NOMO-1 (cell line): Measurements from ENCODE around the gene EN1.

ENCODE experiments used
- DNase-seq, 2 experiments: peaks; one replicate each; lab custom pipeline; 2025; ENCODE audit not compliant: unreplicated experiment in 2 of 2; lab: John Stamatoyannopoulos, UW

The EN1 gene

DNA sequence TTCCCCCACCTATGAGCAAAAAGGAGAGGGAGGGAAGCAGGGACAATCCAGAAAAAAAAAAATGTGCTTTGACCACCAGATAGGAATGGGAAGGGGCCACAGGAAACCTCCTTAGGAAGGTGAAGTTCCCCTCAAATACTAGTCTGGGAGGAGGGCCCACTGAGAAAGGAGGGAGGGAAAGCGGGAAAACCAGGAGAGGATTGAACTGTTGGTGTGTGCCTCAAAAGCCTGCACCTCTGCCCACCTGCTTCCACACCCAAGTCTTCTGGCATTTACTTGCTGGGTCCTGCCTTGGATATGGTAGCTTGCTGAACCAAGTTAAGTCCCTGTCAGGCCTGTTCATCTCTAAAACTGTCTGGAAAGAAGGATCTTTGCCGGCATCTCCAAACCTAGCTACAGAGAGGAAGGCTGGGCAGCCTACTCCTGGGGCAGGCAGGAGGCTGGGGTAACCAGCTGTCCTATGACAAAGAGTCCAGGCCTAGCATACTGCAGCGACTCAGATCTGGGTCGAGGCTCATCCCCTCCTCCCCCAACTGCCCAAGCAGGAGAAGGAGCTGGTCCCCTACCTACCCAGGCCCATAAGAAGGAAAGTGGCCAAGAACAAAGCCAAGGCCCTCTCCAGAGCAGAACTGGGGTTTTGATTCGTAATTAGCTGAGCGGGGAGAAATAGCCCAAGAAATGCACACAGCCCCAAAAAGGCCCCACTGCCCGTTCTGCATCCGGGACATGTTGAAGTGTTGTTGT, 3.0 kb downstream of the EN1 start:
- no peak for DNase-seq

DNA sequence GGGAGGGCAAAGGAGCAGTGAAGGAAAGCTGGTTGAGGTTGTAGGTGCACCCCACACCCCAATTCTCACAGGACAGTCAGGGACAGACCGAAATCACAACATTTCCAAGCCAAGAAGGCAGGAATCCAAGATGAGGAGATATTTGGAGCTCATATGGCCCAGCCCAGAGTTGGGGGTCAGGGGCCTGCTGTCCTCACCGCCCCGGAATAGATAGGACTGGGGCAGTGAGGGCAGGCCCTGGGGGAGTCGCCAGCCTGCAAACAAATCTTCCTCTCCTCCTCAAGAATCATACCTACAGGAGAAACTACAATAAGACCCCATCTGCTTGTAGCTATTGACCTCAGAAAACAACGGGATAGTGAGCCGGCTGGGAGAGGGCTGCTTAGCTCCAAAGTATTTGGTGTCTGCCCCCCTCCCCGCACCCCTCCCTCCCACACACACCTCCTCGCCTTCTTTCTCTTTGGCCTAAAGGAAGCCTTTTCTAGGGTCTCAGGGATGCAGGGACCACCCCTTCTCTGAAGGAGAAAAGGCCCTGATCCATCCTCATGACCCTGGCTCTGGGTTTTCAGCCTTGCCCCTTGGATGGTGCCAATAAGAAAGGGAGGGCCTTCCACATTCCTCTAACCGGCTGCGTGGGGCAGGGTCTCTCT, 3.8 kb downstream of the EN1 start:
- DNase-seq, result no peak

DNA sequence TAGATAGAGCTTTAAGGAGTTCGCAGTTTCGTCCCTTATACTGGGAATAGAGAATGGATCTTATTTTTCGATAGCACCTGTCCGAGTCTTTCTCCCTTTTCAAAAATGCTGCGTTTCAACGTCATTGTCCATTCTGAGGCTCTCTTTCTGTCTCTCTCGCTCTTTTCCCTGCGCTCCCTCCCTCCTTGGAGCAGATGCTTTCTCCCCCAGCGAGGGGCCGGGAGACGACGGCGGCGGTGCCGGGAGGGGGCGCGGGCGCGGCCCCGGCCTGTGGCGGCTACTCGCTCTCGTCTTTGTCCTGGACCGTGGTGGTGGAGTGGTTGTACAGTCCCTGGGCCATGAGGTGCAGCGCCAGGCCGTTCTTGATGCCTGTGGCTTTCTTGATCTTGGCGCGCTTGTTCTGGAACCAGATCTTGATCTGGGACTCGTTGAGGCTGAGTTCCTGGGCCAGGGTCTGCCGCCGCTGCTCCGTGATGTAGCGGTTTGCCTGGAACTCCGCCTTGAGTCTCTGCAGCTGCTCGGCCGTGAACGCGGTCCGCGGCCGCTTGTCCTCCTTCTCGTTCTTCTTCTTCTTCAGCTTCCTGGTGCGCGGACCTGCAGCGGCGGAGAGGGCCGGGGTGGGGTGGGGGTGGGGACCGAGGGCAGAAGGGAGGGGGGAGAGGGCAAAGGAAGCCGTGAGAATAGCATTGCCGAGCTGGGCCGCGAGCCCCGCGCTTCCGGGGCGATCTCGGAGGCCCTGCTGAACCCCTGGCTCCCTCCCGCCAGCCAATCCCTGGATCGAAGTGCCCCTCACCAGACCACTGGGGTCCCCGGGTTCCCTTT, 4.6 kb downstream of the EN1 start:
- no peak for DNase-seq

DNA sequence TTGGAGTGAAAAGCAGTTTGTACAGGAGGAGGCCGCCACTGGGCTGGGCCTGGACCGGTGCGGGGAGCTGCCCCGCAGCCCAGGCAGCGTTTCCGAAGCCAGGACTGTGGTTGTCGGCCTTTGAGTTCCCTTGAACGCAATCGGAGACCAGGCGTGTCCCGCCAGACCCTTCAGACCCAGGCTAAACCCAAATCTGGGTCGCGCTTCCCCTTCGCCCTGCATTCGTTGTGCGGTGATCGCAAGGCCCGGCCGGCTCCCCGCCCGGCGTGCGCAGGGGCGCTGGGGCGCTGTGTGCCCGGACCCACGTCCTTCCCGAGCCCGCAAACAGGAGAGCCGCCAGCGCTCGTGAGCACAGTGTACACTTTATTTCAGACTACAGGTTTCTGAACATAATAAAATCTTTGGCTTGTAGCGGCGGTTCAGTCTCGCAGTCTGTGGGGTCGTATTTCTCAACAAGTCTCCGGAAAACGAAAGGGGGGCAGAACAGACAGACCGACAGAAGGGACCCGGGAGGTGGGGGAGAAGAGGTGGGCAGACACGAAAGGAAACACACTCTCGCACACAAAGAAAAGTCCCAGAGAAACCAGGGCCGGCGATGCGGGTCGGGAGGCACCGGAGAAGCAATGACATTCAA, 5.5 kb downstream of the EN1 start:
- DNase-seq, result no peak

DNA sequence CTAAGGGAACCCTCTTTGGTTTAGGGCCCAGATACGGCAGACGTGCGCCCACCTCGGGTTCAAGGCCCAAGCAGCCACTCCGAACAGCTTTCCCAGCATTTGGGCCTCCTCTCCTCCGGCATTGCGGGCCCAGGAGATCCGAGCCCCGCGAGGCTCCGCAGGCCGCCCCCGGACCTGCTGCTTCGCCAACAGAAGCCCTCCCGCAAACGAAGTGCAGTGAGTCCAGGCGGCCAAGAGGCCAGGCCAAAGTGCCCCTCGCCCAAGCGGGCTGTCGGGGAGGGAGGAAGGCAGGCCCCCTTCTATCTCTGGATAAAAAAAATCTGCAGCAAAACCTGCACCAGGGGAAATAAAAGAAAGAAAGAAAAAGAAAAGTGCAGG, 6.0 kb downstream of the EN1 start:
- DNase-seq, result no peak

DNA sequence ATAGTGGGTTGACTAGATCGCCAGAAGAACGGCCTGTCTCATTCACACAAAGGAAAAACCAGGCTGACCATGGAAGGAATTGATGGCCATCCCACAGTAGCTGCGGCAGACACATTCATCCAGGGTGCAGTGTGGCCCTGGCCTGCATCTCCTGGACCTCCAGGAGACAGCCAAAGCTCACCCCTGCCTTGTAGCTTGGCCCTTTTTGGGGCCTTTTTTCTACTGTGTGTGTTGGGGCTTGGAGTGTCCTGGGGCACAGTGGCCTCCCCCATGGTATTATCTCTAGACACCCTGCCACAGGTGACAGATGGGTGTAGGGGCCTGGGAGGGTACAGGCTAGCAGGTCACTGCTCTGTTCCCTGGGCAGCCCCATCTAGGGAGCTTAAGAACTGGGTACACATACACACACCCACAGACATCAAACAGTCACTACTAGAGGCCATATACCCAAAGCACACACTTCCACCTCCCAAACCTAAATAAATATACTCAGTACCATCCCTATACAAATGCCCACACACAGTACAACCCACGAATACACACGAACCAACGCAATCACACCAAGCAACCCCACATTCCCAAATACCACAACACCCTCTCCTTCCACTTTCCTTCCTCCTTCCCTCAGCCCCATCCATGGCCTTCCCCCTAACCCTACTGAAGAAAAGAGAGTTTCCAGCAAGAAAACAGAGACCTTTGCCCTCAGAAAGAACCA, 8.6 kb downstream of the EN1 start:
- no peak for DNase-seq

DNA sequence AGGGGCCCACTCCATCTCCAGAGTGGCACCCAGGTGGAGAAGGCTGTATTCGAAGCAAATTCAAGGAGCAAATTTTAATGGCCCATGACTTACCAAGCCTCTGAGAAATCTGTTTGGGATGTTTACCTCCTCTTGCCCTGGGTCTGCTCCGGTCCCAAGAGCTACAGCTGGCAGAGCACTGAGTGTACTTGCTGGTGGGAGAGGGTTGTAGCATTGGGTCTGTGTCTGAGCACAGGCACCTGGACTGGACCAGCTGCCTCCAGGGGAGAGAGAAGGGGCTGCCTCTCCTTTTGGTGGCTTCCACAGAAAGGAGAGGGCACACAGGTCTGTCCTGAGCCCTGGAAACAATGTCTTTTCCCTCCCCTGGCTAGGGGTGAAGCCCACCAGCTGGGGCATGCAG, 9.8 kb downstream of the EN1 start:
- DNase-seq, result no peak

DNA sequence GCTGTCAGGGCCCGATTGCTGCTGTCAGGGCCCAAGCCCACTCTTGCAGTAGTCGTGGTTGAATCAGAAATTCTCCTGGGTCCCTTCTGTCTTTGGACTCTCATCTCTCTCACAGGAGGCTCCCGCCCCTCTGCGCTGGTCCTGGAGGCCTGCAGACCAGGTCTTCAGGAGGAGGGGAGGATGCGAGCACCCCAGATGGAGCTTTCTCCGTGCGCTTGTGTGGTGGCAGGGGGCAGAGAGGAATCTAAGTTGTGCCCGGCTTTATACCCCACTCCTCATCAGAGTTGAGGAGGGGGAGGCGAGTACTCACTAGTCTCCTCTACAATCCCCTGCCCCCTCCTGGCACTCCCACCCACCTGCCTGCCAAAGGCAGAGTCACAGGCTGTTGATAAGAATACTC, 10.4 kb downstream of the EN1 start:
- DNase-seq, result no peak

DNA sequence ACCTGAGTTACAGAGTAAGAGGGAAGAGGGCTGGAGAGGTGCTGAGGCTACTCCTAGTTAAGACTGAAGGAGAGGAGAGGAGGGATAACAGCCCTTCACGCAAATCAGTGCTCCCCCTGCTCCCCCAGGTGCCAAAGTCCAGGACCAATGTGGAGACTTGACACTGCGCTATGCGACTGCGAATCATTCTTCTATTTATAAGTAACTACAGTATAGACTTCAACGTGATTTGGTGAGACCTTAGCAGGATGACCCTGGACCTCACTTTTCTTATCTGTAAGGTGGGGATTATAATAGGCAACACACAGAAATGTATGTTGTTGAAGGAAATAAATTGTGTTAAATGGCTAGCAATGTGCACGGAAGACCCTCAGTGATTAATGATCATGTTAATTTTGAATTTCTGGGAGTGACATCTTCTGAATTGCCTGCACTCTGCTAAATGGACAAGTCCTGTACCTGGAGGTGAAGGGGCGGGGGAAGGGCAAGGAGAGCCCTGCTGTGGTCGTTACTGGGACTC, 11.0 kb downstream of the EN1 start:
- DNase-seq, result no peak

DNA sequence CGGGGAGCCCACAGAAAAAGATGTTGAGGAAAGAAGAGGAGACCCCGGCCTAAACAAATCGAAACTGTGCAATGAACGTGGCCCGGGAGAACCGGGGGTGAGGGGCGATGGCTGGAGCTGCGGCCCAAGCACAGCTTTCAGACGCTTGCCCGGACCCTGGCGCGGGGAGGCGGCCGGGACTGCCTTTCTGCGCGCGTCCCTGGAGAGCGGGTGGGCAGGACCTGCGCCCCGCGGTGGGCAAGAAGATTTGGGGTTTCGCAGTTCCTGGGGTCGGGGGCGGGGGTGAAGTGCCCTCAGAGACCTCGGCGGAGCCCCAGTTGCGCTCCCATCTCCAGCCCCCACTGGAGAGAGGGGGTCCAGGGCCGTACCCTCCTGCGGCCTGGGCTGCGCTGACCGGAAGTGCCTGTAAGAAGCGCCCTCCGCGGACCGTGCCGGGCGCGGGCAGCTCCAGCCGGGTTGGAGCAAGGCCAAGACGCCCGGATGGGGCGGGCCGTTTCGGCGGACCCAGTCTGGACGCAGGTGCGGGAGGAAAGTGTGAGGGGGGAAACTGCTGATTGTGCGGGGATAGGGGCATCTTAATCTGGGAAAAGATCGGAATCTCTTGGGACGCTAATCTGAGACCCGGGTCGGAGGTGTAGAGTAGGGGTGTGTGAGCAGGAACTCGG, 11.6 kb downstream of the EN1 start:
- no peak for DNase-seq

DNA sequence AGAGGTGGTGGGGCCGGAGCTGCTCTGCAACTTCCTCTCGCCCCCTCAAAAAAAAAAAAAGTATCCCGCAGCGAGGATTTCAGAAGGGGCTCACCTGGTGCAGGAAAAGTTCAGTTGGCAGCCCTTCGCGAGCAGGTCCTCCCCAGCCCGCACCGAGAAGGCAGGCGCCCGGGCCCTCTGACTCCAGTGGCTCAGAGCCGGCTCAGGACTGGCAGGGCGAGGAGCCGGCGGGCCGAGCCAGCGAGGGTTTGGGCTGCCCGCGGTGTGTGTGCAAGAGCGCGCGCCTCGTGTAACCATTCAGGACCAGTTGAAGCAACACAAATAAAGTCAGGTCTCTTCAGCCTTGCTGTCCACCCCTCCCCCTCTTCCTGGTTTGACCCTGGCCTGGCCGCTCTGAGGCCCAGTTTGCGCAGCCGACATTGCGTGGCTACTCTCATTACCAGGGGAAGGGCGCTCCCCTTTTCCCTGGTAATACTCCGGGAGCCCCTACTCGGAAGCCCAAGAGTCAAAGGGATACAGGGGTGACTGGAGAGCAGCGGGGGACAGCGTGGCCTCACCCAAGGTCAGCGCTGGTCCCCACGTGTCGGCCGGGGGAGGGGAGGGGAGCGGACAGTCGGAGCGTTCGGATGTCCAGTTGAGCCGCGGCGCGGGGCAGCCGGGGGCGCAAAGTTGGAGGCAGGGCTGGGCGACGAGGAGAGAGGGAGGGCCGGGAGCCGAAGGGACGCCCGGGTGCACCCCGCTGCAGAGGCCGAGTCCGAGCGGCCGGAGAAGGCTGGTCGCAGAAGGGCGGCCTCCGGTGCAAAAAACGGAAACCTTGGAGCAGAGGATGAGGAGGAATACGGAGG, 12.3 kb downstream of the EN1 start:
- no peak for DNase-seq

DNA sequence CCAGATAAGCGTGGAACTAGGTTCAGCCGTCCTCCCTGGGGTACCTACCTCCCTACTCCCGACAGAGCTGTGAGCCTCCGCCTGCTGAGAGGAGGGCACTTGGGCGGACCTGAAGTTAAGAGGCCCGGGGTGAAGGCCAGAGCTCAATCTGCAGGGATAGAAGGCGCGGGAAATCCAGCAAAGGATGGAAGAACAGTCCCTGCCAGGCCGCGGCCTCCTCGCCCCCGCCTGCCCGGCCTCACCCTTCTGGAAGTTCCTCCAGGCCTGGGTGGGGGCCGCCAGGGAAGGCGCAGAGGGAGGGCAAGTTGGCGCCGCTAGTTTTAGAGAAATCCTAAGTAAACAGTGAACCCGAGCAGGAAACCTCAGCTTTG, 13.0 kb downstream of the EN1 start:
- no peak for DNase-seq

DNA sequence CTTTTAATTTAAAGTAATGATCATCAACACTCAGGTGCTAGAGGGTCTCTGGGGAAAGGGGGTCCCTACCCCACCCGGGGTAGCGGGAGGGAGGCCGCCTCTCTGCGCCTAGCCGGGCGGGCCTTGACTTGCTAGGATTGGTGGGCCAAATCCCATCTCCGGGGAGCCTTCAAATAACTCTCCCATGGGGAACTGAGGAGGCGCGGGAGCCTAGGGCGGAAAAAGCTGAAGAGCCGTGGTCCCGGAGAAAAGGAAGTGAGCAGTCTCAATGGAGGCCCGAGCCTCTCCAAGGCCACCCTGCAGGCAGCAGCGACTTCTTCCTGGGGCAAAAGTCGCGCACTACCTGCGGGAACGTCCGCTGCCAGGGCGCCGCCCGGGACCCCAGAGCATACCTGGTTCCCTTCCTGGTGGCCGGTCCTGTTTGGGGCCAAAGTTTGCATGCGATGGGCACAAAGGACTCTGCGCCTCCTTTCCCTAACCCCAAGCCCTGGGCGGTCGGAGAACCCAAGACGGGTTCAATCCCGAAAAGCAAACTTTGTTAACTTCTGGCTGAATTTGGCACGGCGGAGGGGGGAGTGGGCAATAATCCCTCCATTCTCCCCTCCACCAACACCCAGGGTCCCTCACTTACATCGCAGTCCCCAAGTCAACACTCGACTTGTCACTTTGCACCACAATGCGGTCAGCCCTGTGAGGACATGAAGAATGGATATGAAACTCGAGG, 13.6 kb downstream of the EN1 start:
- DNase-seq, result no peak

DNA sequence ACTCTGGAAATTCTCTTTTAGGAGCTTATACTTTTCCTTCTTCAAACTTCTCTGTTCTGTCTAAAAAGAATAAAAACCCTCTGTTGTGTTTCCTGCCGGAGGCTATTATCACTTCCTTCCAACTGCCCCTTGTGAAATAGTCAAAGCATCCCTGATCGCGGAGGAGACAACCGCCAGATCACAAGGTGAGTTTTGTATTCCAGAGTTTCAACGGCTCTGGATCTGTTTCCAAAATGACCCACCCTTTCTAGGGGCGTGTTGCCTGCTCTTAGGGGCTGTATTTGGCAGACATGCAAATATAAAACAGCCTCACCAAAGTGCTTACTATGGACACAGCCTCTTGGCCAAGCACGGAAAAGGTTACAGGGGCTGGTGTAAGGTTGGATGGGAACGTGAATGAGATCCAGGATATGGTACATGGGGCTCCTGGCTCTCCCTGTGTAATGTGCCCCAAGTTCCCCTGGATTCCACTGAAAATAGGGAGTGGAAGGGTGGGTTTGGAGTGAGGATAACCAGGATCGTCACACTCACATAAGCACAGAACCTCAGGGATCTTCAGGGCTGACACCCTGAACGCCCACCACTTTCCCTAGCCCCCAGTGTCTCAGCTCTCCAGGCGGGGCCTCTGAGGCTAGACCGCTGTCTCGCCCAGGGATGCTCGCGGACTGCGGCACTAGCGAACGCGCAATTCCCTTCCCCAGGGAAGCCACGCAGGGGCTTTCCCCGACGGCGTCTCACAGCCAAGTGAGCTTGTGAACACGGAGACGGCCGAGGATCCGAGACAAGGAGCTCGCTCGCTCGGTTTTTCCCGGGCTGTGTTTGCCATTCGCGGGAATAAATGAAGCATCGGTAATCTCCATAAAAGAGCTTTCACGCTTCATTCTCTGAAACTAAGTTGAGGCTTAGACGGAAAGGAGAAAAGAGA, 14.4 kb downstream of the EN1 start:
- DNase-seq, result no peak

DNA sequence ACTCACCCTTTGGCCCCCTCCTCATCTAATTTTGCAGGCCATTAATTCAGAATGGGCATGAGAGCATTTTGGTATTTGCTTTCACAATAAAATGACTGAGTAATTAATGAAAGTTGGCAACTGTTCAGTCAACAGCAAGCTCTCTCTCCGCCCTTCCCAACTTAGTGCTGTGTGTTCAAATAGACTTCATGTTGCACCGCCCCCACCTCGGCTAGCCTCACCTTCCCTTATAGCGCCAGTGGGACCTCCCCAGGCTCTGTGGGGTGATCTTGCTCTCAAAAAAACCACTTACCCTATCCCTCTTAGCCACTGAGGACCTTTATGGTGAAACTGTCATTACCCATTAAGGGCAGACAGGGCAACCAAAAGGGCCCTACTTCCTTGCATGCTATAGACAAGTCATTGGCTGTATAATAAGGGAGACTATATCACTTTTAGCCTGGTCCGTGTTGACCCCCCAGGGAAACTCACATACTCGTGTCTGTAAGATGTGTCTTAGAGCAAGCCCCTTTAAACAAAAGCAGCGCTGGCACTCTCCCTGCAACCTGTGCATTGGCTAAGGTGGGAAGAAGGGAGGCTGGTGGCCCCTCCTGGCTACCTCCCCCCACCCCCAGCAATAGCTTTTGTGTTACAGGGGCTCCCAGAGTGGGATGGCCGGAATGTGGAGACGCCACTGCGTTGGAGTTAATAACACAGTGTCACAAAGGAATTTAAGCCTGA, 15.2 kb downstream of the EN1 start:
- no peak for DNase-seq

DNA sequence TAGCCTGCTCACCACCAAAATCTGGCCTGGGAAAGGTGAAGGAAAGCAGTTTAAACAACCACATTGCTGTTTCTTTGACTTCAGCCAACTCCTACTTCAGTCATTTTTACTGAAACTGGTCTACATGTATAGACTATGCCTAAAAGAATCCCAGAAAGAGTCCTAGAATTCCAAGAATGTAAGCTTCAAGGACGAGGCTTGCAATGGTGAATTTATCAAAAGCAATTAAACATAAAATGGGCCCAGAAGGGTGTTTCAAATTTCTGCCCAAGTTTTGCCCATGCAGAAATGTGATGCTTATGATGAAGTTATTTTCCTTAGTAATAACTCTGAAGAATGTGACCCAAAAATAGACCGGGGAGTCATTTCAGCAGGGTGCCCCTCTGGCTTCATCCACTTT, 16.6 kb downstream of the EN1 start:
- no peak for DNase-seq

DNA sequence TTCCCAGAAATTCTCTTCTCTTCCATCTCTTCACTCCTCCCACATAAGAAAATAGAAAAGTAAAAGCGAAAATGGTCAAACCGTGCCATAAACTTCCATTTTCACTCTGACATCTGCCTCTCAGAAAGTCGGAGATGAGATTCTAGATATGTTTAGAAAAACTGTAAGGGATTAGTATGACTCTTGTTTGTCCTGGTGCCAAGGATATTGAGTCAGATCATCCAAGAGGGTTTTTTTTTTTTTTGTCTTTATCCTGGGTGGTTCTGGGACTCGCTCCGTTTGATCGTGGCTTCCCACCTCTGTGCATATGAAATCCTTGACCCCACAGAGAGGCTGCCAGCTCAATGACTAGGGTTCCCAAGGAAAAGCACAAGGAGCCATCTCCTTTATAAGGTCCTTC, 17.3 kb downstream of the EN1 start:
- no peak for DNase-seq
